RWPE1 (cell line): ENCODE data around the gene SAG.
A peak's percentile ranks its signal among the peaks of the same experiment; 100 is the strongest.

Experiments
- CTCF ChIA-PET: fragments of 350-600 bp; sonication (Branson Sonifier 250); formaldehyde crosslinking; extraction: SDS; loops from one replicate; lab custom pipeline; 2021; lab: Yijun Ruan, JAX
- POLR2A ChIA-PET: fragments of 400-600 bp; formaldehyde crosslinking; extraction: SDS; loops from one replicate; lab custom pipeline; 2020; ENCODE audit warnings: antibody characterized with exemption; ENCODE audit not compliant: low non-redundant PET; lab: Yijun Ruan, JAX
- DNase-seq: peaks from one replicate; pipeline ENCODE4 v3.0.0; 2012; ENCODE audit warnings: low spot score
- H3K27ac ChIP-seq: fragments of 450-650 bp; 2 replicates; pipeline ENCODE4 v1.5.1; 2017
- TF ChIP-seq, protein P1 (sequence below): fragments of 450-650 bp; conservative IDR thresholded peaks from 2 replicates; pipeline ENCODE4 v1.5.1; 2017; ENCODE audit warnings: low read depth, mild to moderate bottlenecking

SAG gene

DNA sequence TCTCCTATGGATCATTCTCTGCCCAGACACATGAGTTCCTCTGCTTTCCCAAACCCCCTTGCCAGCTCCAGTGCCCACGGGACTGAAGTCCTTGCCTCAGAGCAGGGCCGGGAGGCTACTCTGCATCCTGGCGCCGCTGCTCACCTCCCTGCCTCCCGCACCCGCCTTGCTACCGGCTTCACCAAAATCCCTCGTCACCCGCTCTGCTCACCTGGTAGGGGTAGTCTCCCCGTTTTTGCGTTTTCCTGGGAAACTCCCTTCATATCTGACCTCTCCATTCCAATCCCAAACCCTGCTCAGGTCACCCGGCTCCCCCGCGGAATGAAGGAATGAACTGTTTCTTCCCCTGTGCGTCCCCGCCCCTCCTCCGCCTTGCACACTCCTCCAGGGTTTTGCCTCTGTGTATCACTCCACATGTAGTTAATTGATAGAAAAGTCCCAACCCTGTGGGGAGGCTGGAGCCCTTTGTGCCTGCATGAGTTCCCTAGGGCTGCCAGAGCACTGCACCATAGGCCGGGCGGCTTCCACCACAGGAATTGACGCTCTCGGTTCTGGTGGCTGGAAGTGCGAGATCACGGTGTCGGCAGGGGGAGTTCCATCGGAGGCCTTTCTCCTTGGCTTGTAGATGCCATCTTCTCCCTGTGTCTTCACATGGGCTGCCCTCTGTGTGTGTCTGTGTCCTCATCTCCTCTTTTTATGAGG is 44.7 kb downstream of the SAG start:
- peak overlapping the region; percentile 77 for H3K27ac ChIP-seq
- TF ChIP-seq, protein P1, sequence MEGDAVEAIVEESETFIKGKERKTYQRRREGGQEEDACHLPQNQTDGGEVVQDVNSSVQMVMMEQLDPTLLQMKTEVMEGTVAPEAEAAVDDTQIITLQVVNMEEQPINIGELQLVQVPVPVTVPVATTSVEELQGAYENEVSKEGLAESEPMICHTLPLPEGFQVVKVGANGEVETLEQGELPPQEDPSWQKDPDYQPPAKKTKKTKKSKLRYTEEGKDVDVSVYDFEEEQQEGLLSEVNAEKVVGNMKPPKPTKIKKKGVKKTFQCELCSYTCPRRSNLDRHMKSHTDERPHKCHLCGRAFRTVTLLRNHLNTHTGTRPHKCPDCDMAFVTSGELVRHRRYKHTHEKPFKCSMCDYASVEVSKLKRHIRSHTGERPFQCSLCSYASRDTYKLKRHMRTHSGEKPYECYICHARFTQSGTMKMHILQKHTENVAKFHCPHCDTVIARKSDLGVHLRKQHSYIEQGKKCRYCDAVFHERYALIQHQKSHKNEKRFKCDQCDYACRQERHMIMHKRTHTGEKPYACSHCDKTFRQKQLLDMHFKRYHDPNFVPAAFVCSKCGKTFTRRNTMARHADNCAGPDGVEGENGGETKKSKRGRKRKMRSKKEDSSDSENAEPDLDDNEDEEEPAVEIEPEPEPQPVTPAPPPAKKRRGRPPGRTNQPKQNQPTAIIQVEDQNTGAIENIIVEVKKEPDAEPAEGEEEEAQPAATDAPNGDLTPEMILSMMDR = no peak
- POLR2A ChIA-PET = interaction anchor here (0.5 kb wide), 1 partner anchor 42 kb away, joined by 4 read pairs; no protein-coding TSS in a partner anchor
- CTCF ChIA-PET = no interaction called here
- DNase-seq = no peak

DNA sequence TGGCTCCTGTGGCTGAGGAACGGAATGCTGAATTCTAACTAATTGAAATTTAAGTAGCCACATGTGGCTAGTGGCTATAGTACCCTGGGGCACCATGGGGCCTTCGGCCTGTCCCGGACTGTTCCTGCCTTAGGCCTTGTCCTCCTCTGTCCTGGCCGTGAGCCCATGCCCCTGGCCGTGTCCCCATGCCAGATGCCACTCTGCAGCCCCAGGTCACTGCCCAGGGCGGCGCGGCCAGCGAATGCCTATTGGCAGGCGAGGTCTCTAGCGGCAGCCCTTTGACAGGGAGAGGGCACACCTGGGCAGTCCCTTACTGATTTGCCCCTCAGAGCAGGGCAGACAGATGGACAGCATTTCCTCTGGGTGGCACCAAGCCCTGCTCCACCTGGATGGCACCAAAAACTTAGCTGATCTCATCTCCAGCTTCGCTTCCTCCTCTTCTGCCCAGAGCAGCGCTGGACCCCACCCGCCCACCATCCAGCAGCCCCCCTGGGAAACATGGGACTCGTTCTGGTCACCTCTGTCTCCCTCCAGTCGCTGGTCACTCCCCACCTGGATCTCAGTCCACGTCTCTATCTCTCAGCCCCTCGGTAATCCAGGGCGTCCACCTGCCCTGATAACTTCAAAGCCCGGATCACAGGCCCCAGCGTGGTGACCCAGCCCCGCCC is 45.6 kb downstream of the SAG start:
- CTCF ChIA-PET = interaction anchor here (0.8 to 2.3 kb wide), 5 partner anchors 18 to 516 kb away, joined by 3 to 13 read pairs (median 4); no protein-coding TSS in a partner anchor
- POLR2A ChIA-PET = no interaction called here
- peak overlapping the region; percentile 77 for H3K27ac ChIP-seq
- TF ChIP-seq, protein P1 = no peak
- no peak for DNase-seq

DNA sequence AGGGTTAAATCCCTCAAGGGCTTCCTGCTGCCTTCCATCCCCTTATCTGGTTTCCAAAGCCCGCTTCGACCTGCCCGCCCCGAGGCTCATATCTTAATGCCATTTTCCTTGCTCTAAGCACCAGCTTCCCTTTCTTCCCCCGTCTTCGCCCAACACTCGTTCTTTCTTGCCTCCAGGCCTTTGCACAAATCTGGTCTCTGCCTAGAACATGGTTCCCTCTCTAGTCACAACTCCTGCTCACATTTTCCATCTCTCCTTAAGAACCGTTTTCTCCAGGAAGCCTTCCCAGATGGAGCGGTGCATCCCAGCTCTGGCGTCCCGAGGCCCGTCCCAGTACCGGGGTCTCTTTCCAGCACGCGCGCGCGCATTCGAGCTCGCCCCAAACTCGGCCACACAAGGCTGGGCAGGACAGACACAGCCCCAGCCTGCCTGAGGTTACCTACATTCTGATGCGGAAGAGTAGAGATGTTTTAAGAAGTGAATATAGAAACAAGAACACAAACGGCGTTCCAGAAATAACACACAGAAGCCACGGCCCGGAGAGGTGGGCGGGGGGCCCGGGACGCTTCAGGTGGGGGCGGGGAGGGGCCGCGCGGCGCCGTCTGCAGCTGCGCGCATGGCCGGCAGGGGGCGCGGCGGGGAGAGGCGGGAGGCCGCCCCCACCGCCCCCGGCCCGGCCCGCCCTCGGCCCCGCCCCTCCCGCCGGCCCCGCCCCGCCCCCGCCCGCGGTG is 46.3 kb downstream of the SAG start, which contains the start of gene DGKD:
Gene DGKD (plus strand): TSS at position 726 of the 731 bp plus-strand sequence. CDS start 25 bp downstream, outside the sequence.
- peak within 1 kb of the TSS; percentile 77 for H3K27ac ChIP-seq
- peak; percentile 78 for DNase-seq
- CTCF ChIA-PET = interaction anchor here (0.5 to 2.3 kb wide), 7 partner anchors 18 to 517 kb away, joined by 3 to 13 read pairs (median 4); no protein-coding TSS in a partner anchor
- TF ChIP-seq, protein P1 = peak; percentile 74
- POLR2A ChIA-PET = no interaction called here

DNA sequence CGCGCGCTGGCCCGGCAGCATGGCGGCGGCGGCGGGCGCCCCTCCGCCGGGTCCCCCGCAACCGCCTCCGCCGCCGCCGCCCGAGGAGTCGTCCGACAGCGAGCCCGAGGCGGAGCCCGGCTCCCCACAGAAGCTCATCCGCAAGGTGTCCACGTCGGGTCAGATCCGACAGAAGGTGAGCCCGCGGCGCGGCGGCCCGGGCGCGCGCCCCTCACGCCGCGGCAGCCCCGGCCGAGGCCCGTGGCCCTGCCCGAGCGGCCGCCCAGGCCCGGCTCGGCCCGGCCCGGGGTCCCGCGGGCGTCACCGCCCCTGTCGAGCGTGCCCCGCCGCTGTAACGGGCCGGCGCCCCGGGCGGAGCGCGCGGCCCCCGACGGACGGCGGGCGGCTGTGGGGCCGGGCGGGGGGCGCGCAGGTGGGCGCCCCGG is 46.9 kb downstream of the SAG start:
- peak overlapping the region; percentile 77 for H3K27ac ChIP-seq
- DNase-seq = no peak
- CTCF ChIA-PET = interaction anchor here (0.5 to 2.3 kb wide), 5 partner anchors 15 to 154 kb away, joined by 3 to 13 read pairs (median 4); no protein-coding TSS in a partner anchor
- POLR2A ChIA-PET = no interaction called here
- TF ChIP-seq, protein P1 = 0 out of 2 replicates have a peak, but pooled peaks have one; percentile 12

DNA sequence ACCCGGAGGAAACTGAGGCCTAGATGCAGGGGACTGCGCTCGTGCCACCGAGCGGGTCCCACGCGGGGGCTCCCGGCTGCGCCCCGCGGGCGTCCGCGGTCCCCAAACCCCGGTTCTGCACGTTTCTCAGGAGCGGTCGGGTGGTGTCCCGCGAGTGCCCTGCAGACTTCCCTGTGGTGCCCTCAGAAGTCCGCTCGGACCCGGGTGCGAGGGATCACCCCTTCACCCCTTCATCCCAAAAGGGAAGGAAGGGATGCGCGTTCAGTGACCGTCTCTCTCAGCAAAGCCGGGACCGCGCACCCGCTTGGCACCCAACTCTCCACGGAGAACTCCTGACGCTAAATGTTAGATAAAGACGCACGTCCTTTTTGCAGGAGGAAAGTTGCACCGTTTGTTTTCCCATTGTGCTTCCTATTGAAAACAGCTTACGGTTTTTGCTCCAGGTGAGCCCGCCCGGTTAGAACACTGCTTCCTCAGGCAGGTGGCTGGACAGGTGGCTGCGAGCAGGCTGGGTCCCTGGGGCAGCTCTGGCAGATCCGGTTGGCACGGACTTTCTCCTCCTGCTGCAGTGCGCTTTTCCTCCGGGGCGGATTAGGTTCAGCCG is 47.5 kb downstream of the SAG start:
- POLR2A ChIA-PET = no interaction called here
- CTCF ChIA-PET = interaction anchor here (0.5 to 2.3 kb wide), 3 partner anchors 14 to 89 kb away, joined by 3 to 13 read pairs (median 3); no protein-coding TSS in a partner anchor
- TF ChIP-seq, protein P1 = no peak
- peak overlapping the region; percentile 77; the same call in 1 of the 2 replicates for H3K27ac ChIP-seq
- peak; percentile 45 for DNase-seq
